K562 (cell line): Measurements from ENCODE around the gene SORCS1. TPM values are rescaled to one million over a fixed set of nuclear protein-coding genes. Genes with fewer than 3 reads are reported as not detected.

Experiments used
- ARID1B ChIP-seq: fragments of 450-650 bp; IDR thresholded peaks from 2 replicates; pipeline ENCODE4 v1.6.1; 2016; ENCODE audit warnings: antibody characterized with exemption, mild to moderate bottlenecking, inconsistent platforms
- BACH1 ChIP-seq: fragments of 200-800 bp; sonication (Bioruptor generic); IDR thresholded peaks from 2 replicates; pipeline ENCODE4 v1.6.1; 2016; ENCODE audit warnings: missing genetic modification characterization, missing compliant biosample characterization
- BCL6 ChIP-seq: fragments of 250-450 bp; sonication (Bioruptor Pico); IDR thresholded peaks from 2 replicates; pipeline ENCODE4 v1.4.0; 2020
- BMI1 ChIP-seq: fragments of 150-350 bp; IDR thresholded peaks from 2 replicates; pipeline ENCODE4 v1.6.1; 2014; ENCODE audit warnings: low read length
- CBFA2T3 ChIP-seq: fragments of 450-650 bp; IDR thresholded peaks from 2 replicates; pipeline ENCODE4 v1.6.1; 2017
- CEBPB ChIP-seq: fragments of 450-650 bp; IDR thresholded peaks from 2 replicates; pipeline ENCODE4 v1.6.1; 2016; ENCODE audit warnings: missing genetic modification characterization, missing compliant biosample characterization
- CHD2 ChIP-seq: IDR thresholded peaks from 2 replicates; pipeline ENCODE4 v1.6.1; 2011; ENCODE audit warnings: low read depth, low read length
- COPS2 ChIP-seq: fragments of 450-650 bp; conservative IDR thresholded peaks from 2 replicates; pipeline ENCODE4 v1.6.1; 2016; ENCODE audit warnings: mild to moderate bottlenecking, moderate library complexity
- FOXP1 ChIP-seq: sonication (generic); formaldehyde crosslinking; IDR thresholded peaks from 2 replicates; pipeline ENCODE4 v1.8.0; 2022; ENCODE audit warnings: mild to moderate bottlenecking, missing genetic modification reagents
- GATAD2A ChIP-seq: fragments of 450-650 bp; IDR thresholded peaks from 2 replicates; pipeline ENCODE4 v1.6.1; 2017
- HOXB6 ChIP-seq: fragments of 250-450 bp; sonication (Bioruptor Pico); IDR thresholded peaks from 2 replicates; pipeline ENCODE4 v1.5.1; 2022; ENCODE audit warnings: mild to moderate bottlenecking, borderline replicate concordance
- ID3 ChIP-seq, 2 experiments: fragments of 250-450 bp in 1 of 2; fragments of 450-650 bp in 1 of 2; sonication (Bioruptor Pico) in 1 of 2; IDR thresholded peaks; 2 replicates each; pipeline versions ENCODE4 v1.6.1 to v1.8.0; 2016 to 2021; ENCODE audit warnings: mild to moderate bottlenecking in 2 of 2, moderate library complexity in 2 of 2, missing compliant biosample characterization in 1 of 2, missing genetic modification characterization in 1 of 2
- IRF9 ChIP-seq: fragments of 450-650 bp; IDR thresholded peaks from 2 replicates; pipeline ENCODE4 v1.6.1; 2016; ENCODE audit warnings: missing biosample characterization, missing genetic modification characterization
- KAT7 ChIP-seq: sonication (generic); formaldehyde crosslinking; IDR thresholded peaks from 2 replicates; pipeline ENCODE4 v1.8.0; 2022; ENCODE audit warnings: missing genetic modification reagents, mild to moderate bottlenecking, borderline replicate concordance
- KDM1A ChIP-seq, 2 experiments: fragments of 450-650 bp; IDR thresholded peaks; 2 replicates each; pipeline ENCODE4 v1.6.1; 2016; ENCODE audit warnings: mild to moderate bottlenecking in 2 of 2
- LARP7 ChIP-seq: fragments of 450-650 bp; IDR thresholded peaks from 2 replicates; pipeline ENCODE4 v1.6.1; 2016
- PHF21A ChIP-seq: fragments of 450-650 bp; IDR thresholded peaks from 2 replicates; pipeline ENCODE4 v1.6.1; 2017; ENCODE audit warnings: low read depth, borderline replicate concordance
- POLR2B ChIP-seq: fragments of 450-650 bp; IDR thresholded peaks from 2 replicates; pipeline ENCODE4 v1.6.1; 2018; ENCODE audit warnings: low read depth; ENCODE audit not compliant: partially characterized antibody
- PPARD ChIP-seq: fragments of 250-450 bp; sonication (Bioruptor Pico); IDR thresholded peaks from 2 replicates; pipeline ENCODE4 v1.8.0; 2022; ENCODE audit warnings: inconsistent platforms, mild to moderate bottlenecking, moderate library complexity
- RHOXF2B ChIP-seq: fragments of 250-450 bp; sonication (Bioruptor Pico); conservative IDR thresholded peaks from 2 replicates; pipeline ENCODE4 v1.5.1; 2021
- SMARCE1 ChIP-seq: fragments of 450-650 bp; IDR thresholded peaks from 2 replicates; pipeline ENCODE4 v1.7.1; 2016; ENCODE audit warnings: mild to moderate bottlenecking
- SP1 ChIP-seq: sonication (generic); formaldehyde crosslinking; IDR thresholded peaks from 2 replicates; pipeline ENCODE4 v1.8.1; 2022; ENCODE audit warnings: mild to moderate bottlenecking, missing genetic modification reagents
- SRF ChIP-seq, 2 experiments: fragments of 250-450, 450-650 bp in 1 of 2; sonication (Bioruptor Pico) in 1 of 2; sonication (generic) in 1 of 2; formaldehyde crosslinking; IDR thresholded peaks; 2 replicates each; pipeline versions ENCODE4 v1.5.0 to v1.5.1; 2020 to 2022; ENCODE audit warnings: mild to moderate bottlenecking in 1 of 2, missing genetic modification reagents in 1 of 2
- TCF3 ChIP-seq: sonication (generic); formaldehyde crosslinking; IDR thresholded peaks from 2 replicates; pipeline ENCODE4 v1.4.0; 2020; ENCODE audit warnings: mild to moderate bottlenecking, missing genetic modification reagents
- TCFL5 ChIP-seq: fragments of 250-450 bp; sonication (Bioruptor Pico); conservative IDR thresholded peaks from 2 replicates; pipeline ENCODE4 v1.6.1; 2021; ENCODE audit warnings: mild to moderate bottlenecking, moderate library complexity, matching md5 sums
- U2AF2 ChIP-seq: fragments of 200-400 bp; formaldehyde crosslinking; optimal IDR thresholded peaks from 2 replicates; pipeline ENCODE3; 2017; ENCODE audit warnings: low read depth, mild to moderate bottlenecking, low read length
- VEZF1 ChIP-seq: fragments of 200-800 bp; sonication (Bioruptor generic); IDR thresholded peaks from 2 replicates; pipeline ENCODE4 v1.6.1; 2017; ENCODE audit warnings: missing genetic modification characterization, missing compliant biosample characterization
- YBX1 ChIP-seq: fragments of 450-650 bp; IDR thresholded peaks from 2 replicates; pipeline ENCODE4 v1.7.1; 2016; ENCODE audit warnings: mild to moderate bottlenecking
- ZKSCAN8 ChIP-seq: fragments of 200-800 bp; sonication (Bioruptor generic); IDR thresholded peaks from 2 replicates; pipeline ENCODE4 v1.6.1; 2016; ENCODE audit warnings: missing genetic modification characterization, missing compliant biosample characterization
- ZNF12 ChIP-seq: sonication (generic); formaldehyde crosslinking; IDR thresholded peaks from 2 replicates; pipeline ENCODE4 v1.4.0; 2020; ENCODE audit warnings: mild to moderate bottlenecking, missing genetic modification reagents
- ZNF140 ChIP-seq: fragments of 250-450 bp; sonication (Bioruptor Pico); IDR thresholded peaks from 2 replicates; pipeline ENCODE4 v1.8.0; 2021; ENCODE audit warnings: moderate library complexity, mild to moderate bottlenecking, inconsistent platforms
- ZNF174 ChIP-seq: fragments of 250-450 bp; sonication (Bioruptor Pico); IDR thresholded peaks from 2 replicates; pipeline ENCODE4 v1.4.0; 2020; ENCODE audit warnings: mild to moderate bottlenecking
- ZNF644 ChIP-seq: fragments of 200-800 bp; sonication (Bioruptor generic); IDR thresholded peaks from 2 replicates; pipeline ENCODE4 v1.6.1; 2016; ENCODE audit warnings: low read depth, missing genetic modification characterization, missing compliant biosample characterization
- polyA plus RNA-seq, 8 experiments: library from polyadenylated mRNA; depleted of rRNA in 4 of 8; stranded (reverse) in 5 of 8; unstranded in 3 of 8; fragments of >200 nt; fragmentation: Nextera tagmentation in 2 of 8; fragmentation: Illumina TruSeq in 1 of 8; extraction: Ambion mirVana in 2 of 8; extraction: Trizol in 1 of 8; gene quantifications; 2 replicates each; pipeline versions ENCODE4 v1.2.1 to v1.2.3, GENCODE V29; 2011 to 2014; ENCODE audit warnings: inconsistent platforms in 1 of 8, missing spikeins in 1 of 8
- total RNA-seq, 7 experiments: library from RNA; depleted of rRNA in 6 of 7; stranded (reverse); fragments of >200 nt in 6 of 7; fragmentation: Illumina TruSeq in 2 of 7; extraction: Trizol in 2 of 7; gene quantifications; 2 replicates each; pipeline versions ENCODE4 v1.2.1 to v1.2.3, GENCODE V29; 2011 to 2021; ENCODE audit warnings: low replicate concordance in 1 of 7

SORCS1 gene
- total and polyA plus RNA-seq, 9 of the 15 experiments (the other 6 are each of a cell fraction or from before 2014, with no cell fraction given), result 1.5 to 3.9 (median 2.7) TPM

- TF ChIP-seq LARP7, result no peak
- no peak for TF ChIP-seq U2AF2
- no peak for TF ChIP-seq CHD2
- TF ChIP-seq COPS2, result no peak
- no peak for TF ChIP-seq ZKSCAN8
- TF ChIP-seq IRF9 (tag), result no peak
- TF ChIP-seq SRF (CRISPR knock-in tag; IDR thresholded peaks at IDR 0.05), result no peak
- no peak for TF ChIP-seq KAT7
- no peak for TF ChIP-seq PHF21A
- no peak for TF ChIP-seq BMI1
- no peak for TF ChIP-seq SP1 (CRISPR knock-in tag)
- TF ChIP-seq RHOXF2B (CRISPR knock-in tag), result no peak
- TF ChIP-seq VEZF1 (CRISPR knock-in tag), result no peak; the same call in 1 of the 2 replicates
- TF ChIP-seq FOXP1, result no peak
- TF ChIP-seq ZNF12 (CRISPR knock-in tag), result no peak
- TF ChIP-seq YBX1, result no peak
- TF ChIP-seq ID3 (CRISPR knock-in tag; IDR thresholded peaks at IDR 0.05), result no peak
- no peak for TF ChIP-seq ID3 (tag; IDR thresholded peaks at IDR 0.05)
- no peak for TF ChIP-seq TCFL5 (CRISPR knock-in tag)
- no peak for TF ChIP-seq HOXB6
- TF ChIP-seq SMARCE1, result peak; percentile 68; the same call in 1 of the 2 replicates
- TF ChIP-seq ARID1B, result peak; percentile 57
- no peak for TF ChIP-seq ZNF644 (tag)
- no peak for TF ChIP-seq BACH1 (tag)
- no peak for TF ChIP-seq CEBPB (tag)
- TF ChIP-seq CBFA2T3, result peak; percentile 76
- peak; percentile 50; the same call in 1 of the 2 replicates for TF ChIP-seq TCF3 (CRISPR knock-in tag)
- no peak for TF ChIP-seq GATAD2A
- no peak for TF ChIP-seq BCL6
- no peak for TF ChIP-seq ZNF174 (CRISPR knock-in tag)
- 0 out of 4 replicates have a peak, but pooled peaks of 1 of the 2 experiments have one; percentile 25 for TF ChIP-seq KDM1A (IDR thresholded peaks at IDR 0.05)
- TF ChIP-seq ZNF140 (CRISPR knock-in tag), result no peak
- no peak for TF ChIP-seq PPARD (CRISPR knock-in tag)
- no peak for TF ChIP-seq POLR2B
Measured at GRCh38 chr10:106819490-106819889, 345.0 kb downstream of the SORCS1 start (continued).
